ENCODE data around the gene DNAJA3. TPM values are rescaled to one million over a fixed set of nuclear protein-coding genes. Genes with fewer than 3 reads are reported as not detected.

DNAJA3 gene
- total and polyA plus RNA-seq, 9 of the 15 experiments (the other 6 are each of a cell fraction or from before 2014, with no cell fraction given) = 8.1 to 105 (median 79.0) TPM

GRCh38 chr16:4425378-4426020 is at the start of gene DNAJA3 (continued):
- TF ChIP-seq MEF2D (tag; conservative IDR thresholded peaks at IDR 0.05; ENCODE audit: low read depth) = no peak
- 0 out of 2 replicates have a peak, but pooled peaks have one; percentile 69 for TF ChIP-seq FOXP1 (CRISPR knock-in tag; IDR thresholded peaks at IDR 0.05)
- TF ChIP-seq ZKSCAN1 (IDR thresholded peaks at IDR 0.05; ENCODE audit: low read depth, low read length) = no peak
- TF ChIP-seq KAT7 (CRISPR knock-in tag; IDR thresholded peaks at IDR 0.05; ENCODE audit: borderline replicate concordance) = no peak
- peak; percentile 68; the same call in 1 of the 2 replicates for TF ChIP-seq POLR2AphosphoS2 (IDR thresholded peaks at IDR 0.05; ENCODE audit: low read length)
- TF ChIP-seq ZNF77 (CRISPR knock-in tag; IDR thresholded peaks at IDR 0.05) = no peak
- TF ChIP-seq HNRNPL (IDR thresholded peaks at IDR 0.05; ENCODE audit: low read depth, low read length) = peak; percentile 23; the same call in 1 of the 2 replicates
- TF ChIP-seq MYC (IDR thresholded peaks at IDR 0.05; ENCODE audit: low read depth, low read length) = peak; percentile 98
- no peak; the same call in 1 of the 2 replicates for TF ChIP-seq MYC (CRISPR knock-in tag; IDR thresholded peaks at IDR 0.05; ENCODE audit: borderline replicate concordance, low read depth)
- TF ChIP-seq, protein P1, sequence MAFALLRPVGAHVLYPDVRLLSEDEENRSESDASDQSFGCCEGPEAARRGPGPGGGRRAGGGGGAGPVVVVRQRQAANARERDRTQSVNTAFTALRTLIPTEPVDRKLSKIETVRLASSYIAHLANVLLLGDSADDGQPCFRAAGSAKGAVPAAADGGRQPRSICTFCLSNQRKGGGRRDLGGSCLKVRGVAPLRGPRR (CRISPR knock-in tag; IDR thresholded peaks at IDR 0.05) = no peak
- TF ChIP-seq CHD4 (IDR thresholded peaks at IDR 0.05; ENCODE audit: insufficient read depth, insufficient replicate concordance, low read depth, low read length, poor library complexity, severe bottlenecking) = no peak
- TF ChIP-seq, protein P2, sequence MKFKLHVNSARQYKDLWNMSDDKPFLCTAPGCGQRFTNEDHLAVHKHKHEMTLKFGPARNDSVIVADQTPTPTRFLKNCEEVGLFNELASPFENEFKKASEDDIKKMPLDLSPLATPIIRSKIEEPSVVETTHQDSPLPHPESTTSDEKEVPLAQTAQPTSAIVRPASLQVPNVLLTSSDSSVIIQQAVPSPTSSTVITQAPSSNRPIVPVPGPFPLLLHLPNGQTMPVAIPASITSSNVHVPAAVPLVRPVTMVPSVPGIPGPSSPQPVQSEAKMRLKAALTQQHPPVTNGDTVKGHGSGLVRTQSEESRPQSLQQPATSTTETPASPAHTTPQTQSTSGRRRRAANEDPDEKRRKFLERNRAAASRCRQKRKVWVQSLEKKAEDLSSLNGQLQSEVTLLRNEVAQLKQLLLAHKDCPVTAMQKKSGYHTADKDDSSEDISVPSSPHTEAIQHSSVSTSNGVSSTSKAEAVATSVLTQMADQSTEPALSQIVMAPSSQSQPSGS (CRISPR knock-in tag; IDR thresholded peaks at IDR 0.05) = no peak
- no peak for TF ChIP-seq MCM5 (IDR thresholded peaks at IDR 0.05; ENCODE audit: low read depth)
- no peak for TF ChIP-seq STAT5B (CRISPR knock-in tag; IDR thresholded peaks at IDR 0.05)
- TF ChIP-seq RBM39 (optimal IDR thresholded peaks at IDR 0.05; ENCODE audit: low read depth, low read length) = no peak
- TF ChIP-seq TAL1 (IDR thresholded peaks at IDR 0.05) = no peak
- TF ChIP-seq CREM (IDR thresholded peaks at IDR 0.05; ENCODE audit: low read depth) = peak; percentile 94
- TF ChIP-seq, protein P3, sequence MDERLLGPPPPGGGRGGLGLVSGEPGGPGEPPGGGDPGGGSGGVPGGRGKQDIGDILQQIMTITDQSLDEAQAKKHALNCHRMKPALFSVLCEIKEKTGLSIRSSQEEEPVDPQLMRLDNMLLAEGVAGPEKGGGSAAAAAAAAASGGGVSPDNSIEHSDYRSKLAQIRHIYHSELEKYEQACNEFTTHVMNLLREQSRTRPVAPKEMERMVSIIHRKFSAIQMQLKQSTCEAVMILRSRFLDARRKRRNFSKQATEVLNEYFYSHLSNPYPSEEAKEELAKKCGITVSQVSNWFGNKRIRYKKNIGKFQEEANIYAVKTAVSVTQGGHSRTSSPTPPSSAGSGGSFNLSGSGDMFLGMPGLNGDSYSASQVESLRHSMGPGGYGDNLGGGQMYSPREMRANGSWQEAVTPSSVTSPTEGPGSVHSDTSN (CRISPR knock-in tag; IDR thresholded peaks at IDR 0.05; ENCODE audit: low read depth) = no peak
- TF ChIP-seq, protein P3 (tag; conservative IDR thresholded peaks at IDR 0.05; ENCODE audit: low read depth) = no peak
- peak; percentile 86; the same call in 1 of the 2 replicates for TF ChIP-seq ZNF282 (CRISPR knock-in tag; IDR thresholded peaks at IDR 0.05)
- TF ChIP-seq SMARCA5 (IDR thresholded peaks at IDR 0.05) = no peak
- no peak for TF ChIP-seq EWSR1 (IDR thresholded peaks at IDR 0.05; ENCODE audit: borderline replicate concordance, low read depth, partially characterized antibody)
- TF ChIP-seq BRF1 (IDR thresholded peaks at IDR 0.05; ENCODE audit: borderline replicate concordance, extremely low read depth, insufficient read length) = no peak
- no peak for TF ChIP-seq ZNF444 (CRISPR knock-in tag; IDR thresholded peaks at IDR 0.05)
- no peak for TF ChIP-seq ZNF239 (CRISPR knock-in tag; IDR thresholded peaks at IDR 0.05)
- TF ChIP-seq CCNT2 (IDR thresholded peaks at IDR 0.05; ENCODE audit: borderline replicate concordance, extremely low read depth, insufficient read length, low read depth, low read length) = peak; percentile 48
